IMR-90 (cell line): ENCODE measurements around the gene SLITRK5.

Experiments
- CHD1 ChIP-seq: IDR thresholded peaks from 2 replicates; pipeline ENCODE4 v1.6.1; 2012; ENCODE audit warnings: low read depth, low read length, improper control_type of control experiment
- MXI1 ChIP-seq: IDR thresholded peaks from 2 replicates; pipeline ENCODE4 v1.6.1; 2012; ENCODE audit warnings: low read depth, mild to moderate bottlenecking, low read length, moderate library complexity, borderline replicate concordance
- POLR2A ChIP-seq: IDR thresholded peaks from 2 replicates; pipeline ENCODE4 v1.6.1; 2012; ENCODE audit warnings: mild to moderate bottlenecking, low read depth, low read length
- RAD21 ChIP-seq: IDR thresholded peaks from 2 replicates; pipeline ENCODE4 v1.6.1; 2012; ENCODE audit warnings: low read length, improper control_type of control experiment
- TF ChIP-seq, protein P1 (sequence below): conservative IDR thresholded peaks from 2 replicates; pipeline ENCODE4 v1.5.1; 2012; ENCODE audit warnings: mild to moderate bottlenecking, low read depth, low read length, improper control_type of control experiment

DNA sequence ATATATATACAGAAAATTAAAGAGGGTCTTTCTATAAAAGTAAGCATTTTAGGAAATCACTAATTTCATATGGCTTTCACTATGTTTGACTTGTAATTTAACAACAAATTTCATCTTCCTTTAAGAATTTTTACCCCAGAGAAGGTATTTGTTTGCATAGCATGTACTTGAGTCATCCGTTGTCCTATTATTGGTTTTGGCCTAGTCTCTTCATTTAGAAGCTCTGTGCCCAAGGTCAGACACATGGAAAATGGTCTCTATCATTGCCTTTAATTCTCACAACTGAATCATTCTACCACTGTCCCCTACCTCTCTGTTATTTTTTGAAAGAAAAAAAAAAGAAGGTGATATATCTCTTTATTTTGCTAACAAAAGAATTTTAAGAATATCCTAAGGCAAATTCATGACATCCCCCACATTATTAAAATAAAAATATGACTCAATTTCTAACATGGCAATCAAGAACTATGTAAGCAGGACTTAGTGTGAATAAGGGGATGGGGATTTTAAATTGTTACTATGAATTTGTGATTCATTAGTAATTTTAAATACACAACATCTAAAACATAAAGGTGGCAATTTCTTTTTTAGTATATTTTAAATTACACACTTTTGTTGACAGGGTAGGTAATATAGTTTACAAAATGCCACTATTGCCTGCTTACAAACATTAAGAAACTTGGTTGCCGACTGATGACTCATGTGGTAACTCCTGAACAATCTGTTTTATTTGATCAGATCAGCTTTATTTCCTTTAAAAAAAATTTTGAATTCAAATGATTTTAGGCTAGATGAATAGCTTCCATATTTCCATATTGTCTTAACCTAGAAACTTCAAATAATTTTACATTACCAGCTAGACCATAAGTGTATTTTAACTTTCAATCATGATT, 13.9 kb downstream of the SLITRK5 start:
- TF ChIP-seq, protein P1, sequence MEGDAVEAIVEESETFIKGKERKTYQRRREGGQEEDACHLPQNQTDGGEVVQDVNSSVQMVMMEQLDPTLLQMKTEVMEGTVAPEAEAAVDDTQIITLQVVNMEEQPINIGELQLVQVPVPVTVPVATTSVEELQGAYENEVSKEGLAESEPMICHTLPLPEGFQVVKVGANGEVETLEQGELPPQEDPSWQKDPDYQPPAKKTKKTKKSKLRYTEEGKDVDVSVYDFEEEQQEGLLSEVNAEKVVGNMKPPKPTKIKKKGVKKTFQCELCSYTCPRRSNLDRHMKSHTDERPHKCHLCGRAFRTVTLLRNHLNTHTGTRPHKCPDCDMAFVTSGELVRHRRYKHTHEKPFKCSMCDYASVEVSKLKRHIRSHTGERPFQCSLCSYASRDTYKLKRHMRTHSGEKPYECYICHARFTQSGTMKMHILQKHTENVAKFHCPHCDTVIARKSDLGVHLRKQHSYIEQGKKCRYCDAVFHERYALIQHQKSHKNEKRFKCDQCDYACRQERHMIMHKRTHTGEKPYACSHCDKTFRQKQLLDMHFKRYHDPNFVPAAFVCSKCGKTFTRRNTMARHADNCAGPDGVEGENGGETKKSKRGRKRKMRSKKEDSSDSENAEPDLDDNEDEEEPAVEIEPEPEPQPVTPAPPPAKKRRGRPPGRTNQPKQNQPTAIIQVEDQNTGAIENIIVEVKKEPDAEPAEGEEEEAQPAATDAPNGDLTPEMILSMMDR = no peak
- TF ChIP-seq POLR2A (no peak), MXI1 (no peak), CHD1 (no peak), RAD21 (no peak)
